Liver (tissue), 9 donors: ENCODE results near the gene GJB2. TPM values are rescaled to one million over a fixed set of nuclear protein-coding genes. Genes with fewer than 3 reads are reported as not detected.

Experiments used
- DNase-seq: peaks from one replicate; pipeline ENCODE4 v3.0.0-alpha.2; 2017; ENCODE audit warnings: low spot score
- H3K27ac ChIP-seq, 2 donors: one replicate each; pipeline ENCODE4 v1.7.0; 2013; ENCODE audit warnings: inconsistent platforms in 2 of 2, low read length in 2 of 2, control low read depth in 1 of 2, low read depth in 1 of 2, mild to moderate bottlenecking in 1 of 2
- H3K27me3 ChIP-seq, 4 donors: one replicate each; pipeline versions ENCODE4 v1.6.1 to v1.7.0; 2013; ENCODE audit warnings: low read length in 3 of 4, inconsistent platforms in 1 of 4, mild to moderate bottlenecking in 1 of 4, moderate library complexity in 1 of 4; ENCODE audit not compliant: control insufficient read depth in 4 of 4, insufficient read depth in 4 of 4
- H3K36me3 ChIP-seq, 4 donors: one replicate each; pipeline versions ENCODE4 v1.6.1 to v1.7.0; 2013; ENCODE audit warnings: low read length in 3 of 4, mild to moderate bottlenecking in 3 of 4, low read depth in 1 of 4, moderate library complexity in 1 of 4; ENCODE audit not compliant: control insufficient read depth in 4 of 4, insufficient read depth in 3 of 4
- H3K4me1 ChIP-seq, 4 donors: one replicate each; pipeline versions ENCODE4 v1.6.1 to v1.7.0; 2013; ENCODE audit warnings: low read length in 3 of 4, mild to moderate bottlenecking in 3 of 4, moderate library complexity in 1 of 4; ENCODE audit not compliant: control insufficient read depth in 4 of 4, insufficient read depth in 4 of 4
- H3K4me3 ChIP-seq, 3 donors: one replicate each; pipeline versions ENCODE4 v1.6.1 to v1.7.0; 2013; ENCODE audit warnings: low read length in 3 of 3, control low read depth in 1 of 3, low read depth in 1 of 3, mild to moderate bottlenecking in 1 of 3
- H3K9ac ChIP-seq, 2 donors: one replicate each; pipeline ENCODE4 v1.7.0; 2013; ENCODE audit warnings: low read length in 2 of 2, mild to moderate bottlenecking in 2 of 2, moderate library complexity in 2 of 2, control low read depth in 1 of 2, low read depth in 1 of 2
- H3K9me3 ChIP-seq, 4 donors: one replicate each; pipeline versions ENCODE4 v1.6.1 to v1.7.0; 2013; ENCODE audit warnings: low read length in 3 of 4; ENCODE audit not compliant: control insufficient read depth in 4 of 4
- ATF3 ChIP-seq: IDR thresholded peaks from 2 replicates; pipeline ENCODE4 v1.6.1; 2016; ENCODE audit warnings: antibody characterized with exemption
- CTCF ChIP-seq: fragments of 150-350 bp; IDR thresholded peaks from 2 replicates; pipeline ENCODE4 v1.5.1; 2017; ENCODE audit warnings: improper control_type of control experiment, low read depth, low read length; ENCODE audit not compliant: missing input control
- EGR1 ChIP-seq, 2 donors: IDR thresholded peaks; 2 replicates each; pipeline ENCODE4 v1.6.1; 2016 to 2018; ENCODE audit warnings: antibody characterized with exemption in 2 of 2, low read depth in 2 of 2
- FOXA1 ChIP-seq: IDR thresholded peaks from 2 replicates; pipeline ENCODE4 v1.6.1; 2016; ENCODE audit warnings: antibody characterized with exemption
- FOXA2 ChIP-seq: IDR thresholded peaks from 2 replicates; pipeline ENCODE4 v1.6.1; 2016; ENCODE audit warnings: antibody characterized with exemption
- GABPA ChIP-seq, 2 donors: IDR thresholded peaks in 1 of 2; conservative IDR thresholded peaks in 1 of 2; 2 replicates each; pipeline ENCODE4 v1.6.1; 2016; ENCODE audit warnings: antibody characterized with exemption in 2 of 2, mild to moderate bottlenecking in 1 of 2, moderate library complexity in 1 of 2
- HNF4G ChIP-seq: IDR thresholded peaks from 2 replicates; pipeline ENCODE4 v1.6.1; 2016; ENCODE audit warnings: antibody characterized with exemption
- MAX ChIP-seq: IDR thresholded peaks from 2 replicates; pipeline ENCODE4 v1.6.1; 2016; ENCODE audit warnings: antibody characterized with exemption
- NR2F2 ChIP-seq: IDR thresholded peaks from 2 replicates; pipeline ENCODE4 v1.6.1; 2016; ENCODE audit warnings: antibody characterized with exemption
- RAD21 ChIP-seq, 2 donors: IDR thresholded peaks; 2 replicates each; pipeline ENCODE4 v1.6.1; 2016; ENCODE audit warnings: antibody characterized with exemption in 2 of 2, mild to moderate bottlenecking in 2 of 2
- RXRA ChIP-seq, 2 donors: IDR thresholded peaks; 2 replicates each; pipeline ENCODE4 v1.6.1; 2017 to 2018; ENCODE audit warnings: antibody characterized with exemption in 2 of 2, mild to moderate bottlenecking in 1 of 2
- SP1 ChIP-seq: IDR thresholded peaks from 2 replicates; pipeline ENCODE4 v1.6.1; 2018; ENCODE audit warnings: antibody characterized with exemption, mild to moderate bottlenecking
- TAF1 ChIP-seq: conservative IDR thresholded peaks from 2 replicates; pipeline ENCODE4 v1.6.1; 2016; ENCODE audit warnings: antibody characterized with exemption, mild to moderate bottlenecking
- YY1 ChIP-seq: IDR thresholded peaks from 2 replicates; pipeline ENCODE4 v1.6.1; 2016; ENCODE audit warnings: antibody characterized with exemption, mild to moderate bottlenecking
- ZBTB33 ChIP-seq: IDR thresholded peaks from 2 replicates; pipeline ENCODE4 v1.6.1; 2016; ENCODE audit warnings: antibody characterized with exemption
- WGBS: extraction: QIAGEN DNeasy Blood & Tissue Kit; methylation state at CpG from one replicate; pipeline ENCODE4 v1.1.7; 2013; 5-methylcytosine and 5-hydroxymethylcytosine counted together
- polyA plus RNA-seq, 2 donors: library from polyadenylated mRNA; stranded (reverse) in 1 of 2; unstranded in 1 of 2; fragments of 200-250 nt in 1 of 2; fragments of >200 nt in 1 of 2; fragmentation: Nextera tagmentation in 1 of 2; extraction: Ambion mirVana in 1 of 2; gene quantifications; one replicate each; pipeline versions ENCODE4 v1.2.1 to v1.2.3, GENCODE V29; 2013 to 2015
- total RNA-seq, 2 donors: library from RNA; depleted of rRNA; stranded (reverse); fragments of >200 nt; gene quantifications; one replicate each; pipeline ENCODE4 v1.2.3, GENCODE V29; 2014
- donor health status: healthy.
- donor health status: healthy.
- donor health status: healthy.
- donor health status: healthy.
- donor health status: healthy.

GJB2 gene
- total and polyA plus RNA-seq, 4 donors, result 8.0 to 50.1 (median 20.6) TPM

GRCh38 chr13:20161951-20162300 lies 30.8 kb downstream of the GJB2 start:
- WGBS, result 53% methylated on average over 16 of the region's 16 CpGs
- Histone ChIP-seq H3K36me3 (no peaks in the 10 kb centered on the region), H3K4me3 (no peak overlapping the region), H3K4me1 (peaks cover 6 to 19% (median 15%) of the 10 kb centered on the region in 4 donors), H3K27me3 (peaks cover 0 to 18% (median 5%) of the 10 kb centered on the region in 4 donors), H3K9me3 (no peaks in the 10 kb centered on the region), H3K27ac (no peak overlapping the region), H3K9ac (no peak overlapping the region)
- TF ChIP-seq MAX (no peak), ATF3 (no peak), SP1 (no peak), NR2F2 (no peak), FOXA1 (no peak), CTCF (no peak), EGR1 (IDR thresholded peaks at IDR 0.05; ENCODE audit: low read depth in 2 of 2) (no peak), GABPA (IDR thresholded peaks at IDR 0.05 in 1 of 2, conservative IDR thresholded peaks at IDR 0.05 in 1 of 2) (no peak), TAF1 (no peak), RXRA (IDR thresholded peaks at IDR 0.05) (no peak), ZBTB33 (no peak), RAD21 (IDR thresholded peaks at IDR 0.05) (no peak), HNF4G (no peak), FOXA2 (no peak)
- no peak for DNase-seq

- DNase-seq, result no peak
- Histone ChIP-seq H3K9me3 (no peaks in the 10 kb centered on the region), H3K4me3 (peak overlapping the region in 1 of 3 donors; percentile 71), H3K27me3 (peaks cover 0 to 19% (median 5%) of the 10 kb centered on the region in 4 donors), H3K4me1 (peaks cover 6 to 19% (median 15%) of the 10 kb centered on the region in 4 donors), H3K27ac (no peak overlapping the region), H3K9ac (no peak overlapping the region), H3K36me3 (no peaks in the 10 kb centered on the region)
- WGBS, result 6% methylated on average over 79 of the region's 79 CpGs
- TF ChIP-seq HNF4G (no peak), ZBTB33 (no peak), YY1 (no peak)
These were observed 31.3 kb downstream of the GJB2 start for GRCh38 chr13:20161275-20161950.
